ENCODE measurements around the gene AEN. TPM values are rescaled to one million over a fixed set of nuclear protein-coding genes. Genes with fewer than 3 reads are reported as not detected.

Gene AEN
- total RNA-seq, 1 experiment from 2014 or later, result 32.7 TPM

GRCh38 chr15:88649753-88650551 is 28.8 kb downstream of the AEN start:
- no peak for DNase-seq (ENCODE audit: low spot score)

GRCh38 chr15:88650556-88650955 is 29.4 kb downstream of the AEN start:
- no peak for DNase-seq (ENCODE audit: low spot score)

- no peak for DNase-seq (ENCODE audit: low spot score)
These were observed 30.1 kb downstream of the AEN start for GRCh38 chr15:88651136-88651732.

GRCh38 chr15:88651971-88652370 is 30.8 kb downstream of the AEN start:
- no peak for DNase-seq (ENCODE audit: low spot score)

- no peak for DNase-seq (ENCODE audit: low spot score)
These were observed 31.5 kb downstream of the AEN start for GRCh38 chr15:88652456-88653199.

GRCh38 chr15:88653200-88654064 is 32.3 kb downstream of the AEN start:
- DNase-seq (ENCODE audit: low spot score), result no peak

- DNase-seq (ENCODE audit: low spot score), result no peak
These were observed 33.4 kb downstream of the AEN start for GRCh38 chr15:88654430-88655102.

- DNase-seq (ENCODE audit: low spot score), result no peak
These were observed 34.0 kb downstream of the AEN start for GRCh38 chr15:88655103-88655553.

- DNase-seq (ENCODE audit: low spot score), result no peak
These were observed 34.8 kb downstream of the AEN start for GRCh38 chr15:88655800-88656488.

- no peak for DNase-seq (ENCODE audit: low spot score)
These were observed 35.7 kb downstream of the AEN start for GRCh38 chr15:88656760-88657221.

GRCh38 chr15:88657326-88658069 is 36.4 kb downstream of the AEN start:
- peak; percentile 34 for DNase-seq (ENCODE audit: low spot score)

- no peak for DNase-seq (ENCODE audit: low spot score)
These were observed 37.2 kb downstream of the AEN start for GRCh38 chr15:88658070-88658965.

- DNase-seq (ENCODE audit: low spot score), result no peak
These were observed 38.1 kb downstream of the AEN start for GRCh38 chr15:88658972-88659931.

GRCh38 chr15:88661041-88661700 is 40.0 kb downstream of the AEN start:
- no peak for DNase-seq (ENCODE audit: low spot score)

GRCh38 chr15:88661761-88662556 is 40.8 kb downstream of the AEN start:
- no peak for DNase-seq (ENCODE audit: low spot score)

- no peak for DNase-seq (ENCODE audit: low spot score)
These were observed 42.0 kb downstream of the AEN start for GRCh38 chr15:88663141-88663621.
